NCI-H446 treated with DMSO at 0.1 percent for 48 hours (cell line): ENCODE results near the gene ADAMTSL2.

Source experiments
- DNase-seq: peaks from one replicate; lab custom pipeline; 2025; lab: John Stamatoyannopoulos, UW

Gene ADAMTSL2

DNA sequence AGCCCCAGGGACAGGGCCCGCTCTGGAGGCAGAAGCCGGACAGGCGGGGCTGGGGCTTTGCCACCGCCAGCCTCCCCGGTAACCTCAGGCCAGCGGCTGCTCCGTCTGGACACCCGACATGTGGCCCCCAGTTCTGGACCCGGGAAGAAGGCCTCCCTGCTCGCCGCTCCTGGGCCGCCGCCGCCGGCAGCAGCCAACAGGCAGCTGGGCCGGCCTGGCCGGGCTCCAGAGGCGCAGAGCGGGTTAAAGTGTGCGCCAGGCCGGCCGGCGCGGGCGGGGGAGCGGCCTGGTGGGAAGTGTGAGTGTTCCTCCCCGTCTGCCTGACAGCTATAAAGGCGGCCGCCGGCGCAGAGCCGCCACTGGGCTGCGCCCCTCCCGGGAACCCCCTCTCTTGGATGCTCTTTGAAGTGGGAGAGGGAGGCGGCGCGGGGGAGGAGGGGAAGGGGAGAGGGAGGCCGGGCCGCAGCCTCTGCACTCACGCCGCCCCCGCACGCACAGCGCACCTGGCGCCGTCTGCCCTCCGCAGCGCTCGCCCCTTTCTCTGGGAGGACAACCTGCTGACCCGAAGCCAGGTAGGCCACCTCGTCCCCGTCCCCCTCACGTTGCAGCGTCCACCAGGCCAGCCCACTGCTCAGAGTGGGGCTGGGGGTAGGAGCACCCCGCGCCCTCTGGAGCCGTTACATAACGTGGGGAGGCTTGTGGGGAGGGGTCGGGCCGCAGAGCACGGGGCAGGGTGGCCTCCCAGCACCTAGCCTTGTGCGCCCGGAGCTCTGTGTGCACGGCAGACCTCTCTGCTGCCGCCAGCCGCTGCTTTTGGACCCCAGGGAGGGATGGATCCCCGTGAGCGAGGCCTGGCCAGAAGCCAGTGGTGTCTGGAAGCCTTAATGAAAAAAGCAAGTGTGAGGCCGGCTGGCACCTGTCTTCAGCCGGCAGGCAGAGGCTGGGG lies at the start of gene ADAMTSL2:
TSS of gene ADAMTSL2 (plus strand) at position 359 of the 946 bp plus-strand sequence. CDS start 2,009 bp downstream, outside the sequence.
- peak; percentile 1 for DNase-seq

DNA sequence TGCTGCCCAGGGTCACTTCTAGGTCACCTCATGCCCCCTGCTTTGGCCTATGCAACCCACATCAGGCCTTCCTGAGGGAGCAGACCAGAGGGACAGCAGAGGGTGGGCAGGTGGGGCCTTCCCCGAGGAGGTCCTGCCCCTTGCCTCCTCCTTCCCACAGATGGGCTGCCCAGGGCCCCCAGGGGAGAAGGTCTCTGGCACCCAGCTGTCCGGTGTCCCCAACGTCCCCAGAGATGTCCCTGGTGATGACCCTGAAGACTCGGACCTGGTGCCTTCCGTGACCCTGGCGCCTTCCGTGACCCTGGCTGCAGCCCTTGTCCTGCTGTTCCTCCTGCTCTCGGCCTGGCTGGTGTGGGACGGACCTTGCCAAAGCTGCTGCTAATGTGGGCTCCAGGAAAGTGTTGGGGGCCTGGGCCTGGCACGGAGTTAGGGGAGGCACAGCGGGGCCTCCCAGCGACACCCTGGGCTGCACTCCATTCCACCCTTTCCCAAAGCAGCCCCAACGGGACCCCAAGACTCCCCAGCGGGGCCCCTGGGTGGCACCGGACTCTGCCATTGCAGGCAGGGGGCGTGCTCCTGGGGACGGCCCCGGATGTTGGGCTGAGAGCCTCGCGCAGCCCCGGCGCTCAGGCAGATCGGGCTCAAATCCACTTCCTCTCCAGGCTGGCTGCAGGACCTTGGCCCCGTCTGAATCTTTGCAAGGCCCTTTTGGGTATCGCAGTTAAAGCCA lies 48.8 kb upstream of the ADAMTSL2 start:
- DNase-seq, result no peak

DNA sequence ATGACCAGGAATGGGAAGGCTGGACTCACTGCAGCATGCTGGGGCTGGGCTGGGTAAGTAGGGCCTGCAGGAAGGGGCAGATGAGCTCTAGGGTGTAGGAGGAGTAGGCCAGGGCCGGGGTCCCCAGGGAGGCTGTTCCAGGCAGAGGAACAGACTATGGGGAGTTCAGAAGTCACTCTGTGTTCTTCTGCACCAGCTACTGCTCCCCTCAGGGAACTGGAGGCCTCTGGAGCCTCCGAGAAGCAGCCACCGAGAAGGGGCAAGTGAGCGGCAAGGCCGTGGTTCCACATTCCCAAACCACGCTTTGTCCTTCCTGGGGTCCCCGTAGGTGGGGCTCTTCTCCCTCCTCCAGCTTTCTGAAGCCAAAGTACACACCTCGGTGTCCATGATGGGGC lies 47.2 kb upstream of the ADAMTSL2 start:
- no peak for DNase-seq

DNA sequence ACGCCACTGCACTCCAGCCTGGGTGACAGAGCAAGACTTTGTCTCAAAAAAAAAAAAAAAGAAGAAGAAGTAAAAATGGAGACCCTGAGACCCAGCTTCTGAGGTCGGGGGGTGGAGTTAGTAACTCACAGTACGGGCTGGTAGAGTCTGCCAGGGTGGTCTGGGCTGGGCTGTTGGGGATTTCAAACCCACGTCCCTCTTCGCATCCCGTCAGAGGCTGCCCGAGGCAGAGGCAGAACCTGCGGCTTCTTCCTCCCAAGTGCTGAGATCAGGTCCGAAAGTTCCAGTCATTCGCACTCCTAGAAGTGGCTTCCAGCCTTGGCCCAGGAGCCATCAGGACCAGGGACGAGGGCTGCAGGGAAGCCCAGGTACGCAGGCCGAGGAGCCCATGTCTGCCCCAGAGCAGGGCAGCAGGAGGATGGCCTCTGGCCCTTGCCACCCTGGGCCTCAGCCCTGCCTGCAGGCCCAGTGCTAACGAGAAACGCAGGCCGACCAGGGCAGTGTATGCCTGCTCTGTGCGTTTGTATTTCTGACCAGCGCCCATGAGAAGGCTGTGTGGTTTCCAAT lies 45.7 kb upstream of the ADAMTSL2 start:
- DNase-seq, result no peak

DNA sequence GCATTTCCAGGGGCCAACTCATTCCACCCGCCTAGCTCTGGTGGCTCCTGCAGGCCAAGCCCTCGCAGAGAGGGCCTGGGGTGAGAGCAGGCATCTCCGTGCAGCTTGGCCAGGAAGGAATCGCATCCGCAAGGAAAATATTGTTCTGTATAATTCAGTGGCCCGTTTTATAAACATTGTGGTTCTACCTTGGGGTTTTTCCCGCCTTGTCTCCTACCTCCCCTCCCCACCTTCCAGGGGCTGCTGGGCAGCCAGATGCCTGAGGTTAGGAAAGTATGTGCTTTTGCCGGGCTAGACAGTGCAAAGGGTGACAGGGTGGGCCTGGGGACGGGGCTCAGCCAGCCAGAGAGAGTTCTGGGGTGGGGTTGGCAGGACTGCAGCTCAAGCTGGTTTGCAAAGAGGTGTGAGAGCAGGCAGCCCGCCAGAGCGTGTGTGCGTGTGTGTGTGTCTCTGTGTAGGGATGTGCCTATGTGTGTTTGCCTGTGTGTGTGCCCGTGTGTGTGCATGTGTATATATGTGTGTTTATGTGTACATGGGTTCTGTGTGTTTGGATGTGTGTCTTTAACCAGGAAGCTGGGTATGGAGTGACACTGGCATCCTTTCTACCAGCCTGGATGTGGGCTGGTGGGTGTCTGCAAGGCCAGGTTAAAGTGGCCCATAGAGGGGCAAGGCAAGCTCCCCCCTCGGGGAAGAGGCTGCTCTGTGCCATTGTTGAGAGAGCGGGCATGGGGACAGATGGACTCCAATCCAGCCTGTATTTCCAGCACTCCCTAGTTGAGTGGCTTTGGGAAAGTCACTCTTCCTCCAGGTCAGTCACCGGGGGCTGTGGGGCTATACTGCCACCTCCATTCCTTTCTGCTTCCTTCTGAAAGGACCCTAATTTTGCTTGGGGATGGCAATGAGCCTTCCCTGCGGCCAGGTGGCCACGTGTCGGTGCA lies 45.0 kb upstream of the ADAMTSL2 start:
- no peak for DNase-seq

DNA sequence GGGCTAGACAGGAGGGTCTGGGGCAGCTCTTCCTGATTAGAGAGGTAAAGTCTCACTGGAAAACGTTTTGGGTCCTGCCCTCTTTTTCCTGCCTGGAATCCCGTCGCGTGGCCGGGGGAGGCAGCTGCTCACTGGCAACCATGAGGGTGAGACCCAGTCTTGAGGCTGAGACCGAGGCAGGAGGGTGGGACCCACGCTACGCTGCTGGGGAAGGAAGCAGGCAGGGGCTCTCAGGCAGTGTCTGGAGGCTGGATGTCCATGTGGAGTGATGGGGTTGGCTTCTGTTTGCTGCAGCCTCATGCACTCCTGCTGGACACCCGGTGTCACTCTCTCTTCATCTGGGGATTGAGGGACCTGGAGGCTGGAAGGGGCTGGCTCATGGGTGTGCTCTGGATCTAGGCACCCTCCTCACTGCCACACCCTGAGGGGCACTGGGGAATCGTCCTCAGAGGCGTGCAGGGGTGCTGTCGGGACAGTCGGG lies 44.3 kb upstream of the ADAMTSL2 start:
- DNase-seq, result no peak

DNA sequence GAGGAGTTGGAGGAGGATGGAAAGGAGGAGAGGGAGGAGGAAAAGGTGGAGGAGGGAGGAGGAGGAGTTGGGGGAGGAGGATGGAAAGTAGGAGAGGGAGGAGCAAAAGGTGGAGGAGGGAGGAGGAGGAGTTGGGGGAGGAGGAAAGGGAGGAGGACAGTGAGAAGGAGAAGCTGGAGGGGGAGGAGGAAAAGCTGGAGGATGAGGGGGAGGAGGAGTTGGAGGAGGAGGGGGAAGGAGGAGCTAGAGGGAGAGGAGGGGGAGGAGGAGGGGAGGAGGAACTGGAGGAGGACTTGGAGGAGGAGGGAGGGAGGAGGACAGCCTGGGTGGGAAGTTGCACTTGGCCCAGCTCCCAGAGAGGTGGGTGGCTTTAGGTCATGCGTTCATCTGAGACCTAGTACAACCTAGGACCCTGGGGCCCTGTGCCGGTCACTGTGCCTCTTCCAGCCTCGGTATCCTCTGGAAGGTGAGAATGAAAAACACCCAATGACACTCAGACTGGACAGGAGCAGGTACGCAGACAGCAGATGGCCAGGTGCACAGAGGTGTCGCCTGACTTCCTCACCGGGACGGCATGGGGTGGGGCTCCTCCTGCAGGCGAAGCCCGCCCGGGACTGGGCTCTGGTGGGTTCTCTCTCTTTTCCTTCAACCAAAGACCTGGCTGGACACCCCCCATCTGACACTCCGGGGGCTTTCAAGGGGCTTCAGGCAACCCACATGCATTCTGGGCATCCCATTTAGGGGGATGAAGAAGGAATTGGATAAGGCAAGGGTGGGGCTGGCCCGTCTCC lies 43.4 kb upstream of the ADAMTSL2 start:
- DNase-seq, result no peak

DNA sequence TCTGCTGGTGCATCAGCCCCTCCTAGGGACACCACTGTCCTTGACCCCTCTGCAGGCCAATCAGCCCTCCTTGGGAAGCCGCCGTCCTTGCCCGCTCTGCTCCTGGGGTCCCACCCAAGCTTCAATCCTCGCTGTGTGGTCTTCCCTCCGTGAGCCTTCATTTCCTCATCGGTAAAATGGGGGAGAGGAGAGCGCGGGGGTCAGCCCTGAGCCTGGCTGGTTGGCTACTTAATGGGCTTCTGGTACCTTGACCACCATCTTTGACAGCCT lies 42.9 kb upstream of the ADAMTSL2 start:
- DNase-seq, result no peak

DNA sequence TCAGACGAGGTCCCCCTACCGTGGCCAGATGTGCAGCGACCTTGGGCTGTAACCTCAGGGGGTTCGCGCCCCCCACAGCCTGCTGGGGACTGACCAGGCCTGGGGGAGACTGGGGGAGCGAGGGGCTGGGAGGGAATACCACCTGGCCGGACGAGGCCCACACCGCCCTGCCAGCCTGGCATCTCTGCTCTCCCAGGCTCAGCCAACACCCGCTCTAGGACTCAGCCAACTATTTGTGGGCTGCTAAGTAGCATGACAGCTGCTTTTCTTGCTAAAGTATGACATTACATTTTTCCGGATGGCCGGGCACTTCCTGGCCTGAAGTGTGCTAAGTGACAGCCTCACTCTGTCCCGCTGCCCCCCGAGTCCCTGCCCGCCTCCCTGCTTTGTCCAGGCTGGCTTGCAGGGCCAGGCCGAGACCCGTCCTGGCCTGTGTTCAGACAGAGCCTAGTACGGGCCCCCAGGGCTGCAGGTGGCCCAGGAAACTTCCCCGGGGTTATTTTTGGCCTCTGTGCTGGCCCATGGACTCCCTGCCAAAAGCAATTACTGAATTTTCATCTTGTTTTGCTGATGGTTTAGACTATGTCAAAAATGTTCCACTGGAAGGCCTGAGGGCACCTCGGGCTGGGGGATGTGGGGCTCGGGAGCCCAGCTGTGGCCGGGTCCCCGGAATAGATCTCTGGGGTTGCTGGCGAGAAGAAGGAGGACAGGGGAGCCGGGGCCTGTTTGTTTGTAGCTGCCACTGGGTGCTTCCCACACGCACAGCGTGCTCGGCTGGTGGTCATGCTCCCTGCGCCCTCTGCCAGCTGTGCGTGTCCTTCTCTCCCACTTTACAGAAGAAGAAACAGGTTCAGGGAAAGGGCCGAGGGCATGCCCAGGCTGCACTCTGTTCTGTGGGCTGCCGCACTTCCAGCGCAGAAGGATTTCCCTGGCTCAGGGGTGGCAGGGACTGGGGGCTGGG lies 42.2 kb upstream of the ADAMTSL2 start:
- DNase-seq, result peak; percentile 3

DNA sequence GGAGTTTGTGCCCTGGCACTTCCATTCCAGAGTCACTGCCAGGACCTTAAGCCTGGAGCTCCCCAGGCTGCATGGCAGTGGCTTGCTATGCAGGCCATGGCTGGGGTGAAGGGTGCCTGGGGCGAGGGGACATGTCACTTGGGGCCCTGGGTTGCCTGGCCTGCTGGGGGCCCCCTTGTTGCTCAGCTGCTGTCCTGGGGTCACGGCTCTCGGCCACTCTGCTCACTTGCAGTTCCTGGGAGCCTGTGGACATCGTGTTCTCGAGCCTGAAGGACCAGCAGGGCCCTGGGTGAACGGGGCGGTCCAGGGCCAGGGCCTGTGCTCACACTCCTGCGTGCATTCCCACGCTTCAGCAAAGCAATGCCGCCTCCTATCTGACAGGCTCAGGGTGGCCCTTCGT lies 41.1 kb upstream of the ADAMTSL2 start:
- no peak for DNase-seq

DNA sequence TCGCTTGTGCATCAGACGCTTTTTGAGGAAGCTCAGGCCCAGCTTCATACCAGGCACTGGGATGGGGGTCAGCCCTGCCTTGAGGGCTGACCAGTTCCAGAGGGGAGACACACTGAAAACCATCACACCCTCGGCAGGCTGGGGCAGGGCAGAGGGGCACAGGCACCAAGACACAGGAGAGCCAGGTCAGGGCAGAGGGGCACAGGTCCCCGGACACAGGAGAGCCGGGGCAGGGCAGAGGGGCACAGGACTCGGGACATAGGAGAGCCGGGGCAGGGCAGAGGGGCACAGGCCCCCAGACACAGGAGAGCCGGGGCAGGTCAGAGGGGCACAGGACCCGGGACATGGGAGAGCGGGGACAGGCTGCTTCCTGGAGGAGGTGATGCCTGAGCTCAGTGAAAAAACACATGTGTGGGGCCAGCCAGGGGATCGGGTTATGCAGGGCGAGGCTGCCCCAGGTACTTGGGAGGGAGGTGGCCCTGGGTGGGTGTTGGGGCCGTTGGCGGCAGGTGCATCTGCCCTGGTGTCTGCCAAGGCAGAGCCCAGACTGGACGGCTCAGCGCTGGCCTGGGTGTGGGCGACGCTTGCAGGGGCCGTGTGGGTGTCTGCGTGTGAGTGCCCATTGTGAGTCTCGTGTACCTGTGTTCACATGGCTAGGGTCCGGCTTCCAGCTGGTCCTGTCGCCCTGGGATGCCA lies 40.5 kb upstream of the ADAMTSL2 start:
- DNase-seq, result no peak

DNA sequence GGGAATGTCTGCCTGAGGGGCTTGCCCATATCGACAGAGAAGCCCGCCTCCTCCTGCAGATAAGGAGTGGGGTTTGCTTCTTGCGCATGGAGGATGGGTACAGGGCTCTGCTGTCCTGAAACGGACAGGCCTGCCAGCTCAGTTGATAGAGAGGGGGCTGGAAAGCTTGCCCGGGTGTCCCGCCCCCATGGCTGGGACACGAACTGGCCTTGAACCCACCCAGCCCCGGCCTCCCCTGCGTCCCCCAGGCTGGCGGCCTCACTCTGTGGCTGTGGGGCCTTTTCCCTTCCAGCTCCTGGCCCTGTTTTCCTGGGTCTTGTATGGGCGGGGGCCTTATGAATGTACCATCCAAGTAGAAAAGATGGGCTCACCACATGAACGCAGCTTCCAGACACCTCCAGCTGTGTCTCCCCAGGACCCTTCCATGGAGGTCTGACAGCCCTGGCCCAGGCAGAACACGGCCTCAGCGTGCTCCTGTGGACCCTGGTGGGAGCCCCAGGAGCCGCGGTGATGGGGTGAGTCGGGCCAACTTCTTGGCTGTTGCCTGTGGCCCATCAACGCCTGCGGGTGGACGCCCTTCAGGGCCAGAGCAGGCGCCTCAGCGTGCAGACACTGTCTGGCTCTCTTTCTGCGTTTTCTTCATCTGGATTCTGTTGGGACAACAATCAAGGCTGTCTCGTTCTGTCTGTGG lies 39.7 kb upstream of the ADAMTSL2 start:
- no peak for DNase-seq

DNA sequence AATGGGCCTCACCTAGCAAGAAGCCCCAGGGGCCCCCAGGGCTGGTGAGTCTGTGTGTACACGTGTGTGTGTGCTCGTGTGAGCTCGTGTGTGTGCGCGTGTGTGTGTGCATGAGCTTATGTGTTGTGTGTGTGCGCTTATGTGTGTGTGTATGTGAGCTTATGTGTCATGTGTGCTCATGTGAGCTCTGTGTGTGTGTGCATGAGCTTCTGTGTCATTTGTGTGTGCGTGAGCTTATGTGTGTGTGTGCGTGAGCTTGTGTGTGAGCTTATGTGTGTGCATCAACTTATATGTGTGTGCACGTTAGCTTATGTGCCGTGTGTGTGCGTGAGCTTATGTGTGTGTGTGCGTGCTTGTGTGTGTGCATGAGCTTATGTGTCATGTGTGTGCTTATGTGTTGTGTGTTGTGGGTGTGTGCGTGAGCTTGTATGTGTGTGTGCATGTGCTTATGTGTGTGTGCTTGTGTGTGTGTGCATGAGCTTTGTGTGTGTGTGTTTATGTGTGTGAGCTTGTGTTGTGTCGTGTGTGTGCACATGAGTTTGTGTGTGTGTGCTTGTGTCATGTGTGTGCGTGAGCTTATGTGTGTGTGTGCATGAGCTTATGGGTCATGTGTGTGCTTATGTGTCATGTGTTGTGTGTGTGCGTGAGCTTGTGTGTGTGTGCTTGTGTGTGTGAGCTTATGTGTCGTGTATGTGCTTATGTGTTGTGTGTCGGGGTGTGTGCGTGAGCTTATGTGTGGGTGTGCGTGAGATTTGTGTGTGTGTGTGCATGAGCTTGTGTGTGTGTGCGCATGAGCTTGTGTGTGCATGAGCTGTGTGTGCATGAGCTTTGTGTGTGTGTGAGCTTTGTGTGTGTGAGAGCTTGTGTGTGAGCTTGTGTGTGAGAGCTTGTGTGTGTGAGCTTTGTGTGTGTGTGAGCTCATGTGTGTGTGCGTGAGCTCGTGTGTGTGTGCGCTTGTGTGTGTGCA lies 38.9 kb upstream of the ADAMTSL2 start:
- no peak for DNase-seq

DNA sequence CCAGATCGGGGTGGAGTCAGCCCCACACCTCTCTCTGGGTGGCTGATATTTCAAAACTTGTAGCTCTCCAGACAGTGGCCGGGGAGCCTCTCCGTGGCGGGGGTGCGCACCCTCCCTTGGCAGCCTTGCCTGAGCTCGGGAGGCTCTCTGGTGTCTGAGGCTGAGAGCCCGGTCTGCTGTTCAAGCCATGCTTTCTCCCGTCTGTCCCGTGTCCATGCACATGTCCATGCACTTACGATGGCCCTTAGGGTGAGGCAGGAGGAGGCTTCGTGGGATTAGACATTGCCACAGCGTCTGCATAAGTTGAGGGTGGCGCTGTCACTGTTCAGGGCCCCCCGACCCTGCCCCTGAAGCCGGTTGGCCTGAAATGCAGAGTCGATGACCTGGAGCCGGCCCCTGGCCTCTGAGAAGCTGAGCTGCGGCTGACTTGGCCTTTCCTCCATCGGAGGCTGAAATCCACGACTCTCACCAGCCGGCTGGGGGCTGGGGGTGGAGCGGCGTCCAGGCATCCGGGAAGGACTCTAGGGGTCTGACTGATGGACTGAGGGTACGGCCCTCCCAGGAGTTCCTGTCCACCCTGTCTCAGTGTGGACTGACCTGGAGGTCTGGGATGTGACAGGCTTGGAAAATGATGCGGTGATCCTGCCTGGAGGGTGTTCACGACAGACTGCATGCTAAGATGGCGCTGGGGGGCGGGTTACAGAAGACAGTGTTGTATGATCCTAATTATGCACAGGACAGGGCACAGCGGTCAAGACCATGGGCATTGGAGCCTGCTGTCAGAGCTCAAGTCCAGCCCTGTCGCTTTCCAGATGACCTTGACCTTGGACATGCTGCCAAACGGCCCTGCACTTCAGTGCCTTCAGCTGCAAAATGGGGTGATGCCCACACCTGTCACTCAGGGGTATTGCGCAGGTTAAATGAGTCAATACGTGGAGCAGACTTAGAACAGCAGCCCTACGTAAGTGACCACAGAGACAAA lies 37.4 kb upstream of the ADAMTSL2 start:
- no peak for DNase-seq

DNA sequence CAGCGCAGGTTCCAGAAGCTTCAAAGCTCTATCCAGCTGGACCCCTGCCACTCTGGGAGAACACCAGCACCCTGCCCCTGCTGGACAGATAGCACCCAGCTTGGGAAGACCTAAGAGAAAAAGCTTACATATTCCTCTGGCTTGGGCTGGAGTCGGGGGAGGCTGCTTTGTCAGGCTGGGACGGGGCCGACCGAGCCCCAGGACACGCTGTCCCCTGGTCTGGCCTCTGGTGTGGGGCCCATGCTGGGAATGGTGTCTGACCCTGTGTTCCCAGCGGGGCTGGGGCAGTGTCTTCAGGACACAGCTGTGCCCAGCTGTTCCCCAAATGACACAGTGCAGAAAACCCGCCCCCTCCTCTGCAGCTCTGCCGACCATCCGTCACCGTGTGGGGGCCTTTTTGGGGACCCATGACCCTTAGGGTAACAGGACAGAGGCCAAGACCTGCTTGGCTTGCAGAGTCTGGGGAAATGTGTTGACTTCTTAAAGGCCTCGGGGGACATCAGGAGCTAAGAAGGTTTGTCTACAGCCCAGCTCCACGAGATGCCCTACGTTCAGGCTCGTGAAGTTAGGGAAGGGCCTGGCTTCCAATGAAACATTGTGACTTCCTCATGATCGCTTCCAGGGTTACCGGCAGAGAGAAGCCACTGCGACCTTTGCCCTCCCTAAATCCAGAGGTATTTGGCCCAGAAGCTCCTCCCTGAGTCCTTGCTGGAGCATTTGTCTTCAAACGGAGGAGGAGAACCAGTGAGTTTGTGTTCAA lies 35.2 kb upstream of the ADAMTSL2 start:
- no peak for DNase-seq
